GM19239 (cell line): ENCODE measurements around the gene GALNT9.
"Not testable (repeated sequence)": the region's sequence is repeated elsewhere in the genome, so short reads cannot be mapped to it uniquely, and the experiment has no call there.

Experiments
- DNase-seq: peaks from one replicate; pipeline ENCODE4 v3.0.0; 2011; ENCODE audit warnings: low spot score; ENCODE audit not compliant: insufficient read length
- FAIRE-seq: peaks from 2 replicates; lab custom pipeline; 2011; peaks lifted over from hg19 to GRCh38; lab: Jason Lieb, UNC

GALNT9 gene

DNA sequence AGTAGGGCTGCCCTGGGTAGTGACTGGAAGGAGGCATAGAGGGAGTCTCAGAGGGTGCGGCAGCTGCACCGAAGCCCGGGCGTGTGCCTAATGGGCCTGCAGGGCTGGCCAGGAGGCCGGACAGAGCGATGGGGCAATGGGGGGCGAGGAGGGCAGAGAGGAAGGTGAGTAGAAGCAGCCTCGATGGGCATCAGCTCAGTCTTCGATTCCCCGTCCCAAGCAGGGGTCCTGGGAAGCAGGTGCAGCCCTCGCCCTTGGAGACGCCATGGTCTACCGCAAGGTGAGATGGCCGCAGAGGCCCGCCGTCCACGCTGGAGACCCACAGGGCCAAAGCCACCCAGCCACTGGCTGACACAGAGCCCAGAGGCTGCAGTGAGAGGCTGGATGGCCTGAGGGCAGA is 70.8 kb downstream of the GALNT9 start:
- DNase-seq (no peak), FAIRE-seq (no peak)

DNA sequence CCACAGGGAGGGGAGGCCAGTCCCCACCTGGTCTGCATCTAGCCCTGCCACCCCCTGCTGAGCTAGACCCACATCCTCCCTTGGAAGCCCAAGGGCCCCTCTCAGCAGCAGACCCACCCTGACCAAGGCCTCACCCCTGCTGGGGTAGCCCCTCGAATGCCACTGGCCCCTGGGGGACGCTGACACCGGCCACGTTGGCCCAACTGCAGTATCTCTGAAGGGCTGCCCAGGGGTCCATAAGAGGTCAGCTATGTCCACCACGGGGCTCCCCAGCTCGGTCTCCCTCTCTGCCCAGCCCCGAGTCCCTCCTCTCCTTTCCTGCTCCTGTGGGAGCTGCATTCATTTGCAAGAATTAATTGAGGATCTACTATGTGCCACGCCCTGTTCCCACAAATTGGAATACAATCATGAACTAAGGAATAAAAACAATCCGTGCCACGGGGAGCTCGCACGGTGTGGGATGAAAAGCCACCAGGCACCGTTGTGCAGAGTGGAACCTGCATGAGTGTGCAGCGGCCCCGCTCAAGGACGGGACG is 71.4 kb downstream of the GALNT9 start:
- FAIRE-seq (no peak), DNase-seq (no peak)

DNA sequence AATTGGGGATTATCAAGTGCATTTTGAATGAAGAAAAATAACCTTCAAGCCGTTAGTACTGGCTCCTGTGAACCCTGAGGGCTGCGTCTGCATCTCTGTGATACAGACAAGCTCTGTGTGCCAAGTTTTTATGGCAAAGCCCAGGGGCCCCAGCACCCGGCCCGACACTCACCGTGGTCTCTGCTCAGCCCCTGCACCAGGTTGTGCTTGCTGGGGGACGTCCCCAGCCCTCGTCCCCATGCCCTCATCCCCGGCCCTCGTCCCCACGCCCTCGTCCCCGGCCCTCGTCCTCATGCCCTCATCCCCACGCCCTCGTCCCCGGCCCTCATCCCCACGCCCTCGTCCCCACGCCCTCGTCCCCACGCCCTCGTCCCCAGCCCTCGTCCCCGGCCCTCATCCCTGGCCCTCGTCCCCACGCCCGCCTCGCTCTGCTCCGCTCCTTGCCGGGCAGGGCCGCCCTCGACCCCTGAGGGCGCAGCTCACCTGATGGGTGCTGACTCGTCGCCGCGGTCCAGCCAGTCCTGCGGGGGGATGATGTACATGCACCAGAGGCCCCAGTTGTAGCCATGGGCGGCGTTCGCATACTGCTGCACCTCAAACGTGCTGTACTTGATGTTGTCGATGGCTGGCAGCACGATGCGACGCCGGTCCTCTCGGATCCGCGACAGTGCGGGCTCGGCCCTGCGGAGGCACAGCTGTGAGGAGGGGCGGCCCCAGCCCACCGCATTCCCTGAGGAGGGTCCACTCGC is 72.0 kb downstream of the GALNT9 start:
- no peak for FAIRE-seq
- DNase-seq = no peak

DNA sequence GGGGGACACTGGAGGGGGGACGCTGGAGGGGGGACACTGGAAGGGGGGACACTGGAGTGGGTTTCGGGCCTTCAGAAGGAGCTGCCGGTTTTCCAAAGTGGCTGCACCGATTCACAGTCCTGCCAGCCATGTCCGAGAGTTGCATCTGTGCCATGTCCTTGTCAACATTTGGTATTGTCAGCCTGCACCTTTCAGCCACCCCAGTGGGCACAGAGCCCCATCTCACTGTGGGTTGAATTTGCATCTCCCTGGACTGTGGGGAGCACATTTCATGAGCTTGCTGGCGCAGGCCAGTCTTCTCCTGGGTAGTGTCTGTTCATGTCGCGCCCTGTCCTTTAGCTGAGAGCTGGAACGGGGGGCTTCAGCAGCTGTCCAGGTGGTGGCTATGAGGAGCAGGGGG is 72.7 kb downstream of the GALNT9 start:
- FAIRE-seq (no peak), DNase-seq (no peak)

DNA sequence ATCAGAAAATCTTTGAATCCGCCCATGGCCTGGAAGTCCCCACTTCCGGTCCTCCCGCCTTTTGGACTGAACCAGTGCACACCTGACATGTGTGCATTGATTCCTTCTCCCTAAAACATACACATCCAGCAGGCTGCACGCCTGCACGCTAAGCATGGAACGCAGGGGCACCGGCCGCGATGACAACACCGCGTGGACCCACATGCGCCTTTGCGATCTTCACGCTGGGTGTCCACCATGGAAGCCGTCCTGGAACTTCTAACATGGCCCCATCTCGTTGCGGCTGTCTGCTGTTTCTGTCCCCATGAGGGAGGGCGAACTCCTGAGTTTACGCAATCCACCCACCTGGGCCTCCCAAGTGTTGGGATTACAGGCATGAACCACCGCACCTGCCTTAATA is 73.7 kb downstream of the GALNT9 start:
- no peak for FAIRE-seq

DNA sequence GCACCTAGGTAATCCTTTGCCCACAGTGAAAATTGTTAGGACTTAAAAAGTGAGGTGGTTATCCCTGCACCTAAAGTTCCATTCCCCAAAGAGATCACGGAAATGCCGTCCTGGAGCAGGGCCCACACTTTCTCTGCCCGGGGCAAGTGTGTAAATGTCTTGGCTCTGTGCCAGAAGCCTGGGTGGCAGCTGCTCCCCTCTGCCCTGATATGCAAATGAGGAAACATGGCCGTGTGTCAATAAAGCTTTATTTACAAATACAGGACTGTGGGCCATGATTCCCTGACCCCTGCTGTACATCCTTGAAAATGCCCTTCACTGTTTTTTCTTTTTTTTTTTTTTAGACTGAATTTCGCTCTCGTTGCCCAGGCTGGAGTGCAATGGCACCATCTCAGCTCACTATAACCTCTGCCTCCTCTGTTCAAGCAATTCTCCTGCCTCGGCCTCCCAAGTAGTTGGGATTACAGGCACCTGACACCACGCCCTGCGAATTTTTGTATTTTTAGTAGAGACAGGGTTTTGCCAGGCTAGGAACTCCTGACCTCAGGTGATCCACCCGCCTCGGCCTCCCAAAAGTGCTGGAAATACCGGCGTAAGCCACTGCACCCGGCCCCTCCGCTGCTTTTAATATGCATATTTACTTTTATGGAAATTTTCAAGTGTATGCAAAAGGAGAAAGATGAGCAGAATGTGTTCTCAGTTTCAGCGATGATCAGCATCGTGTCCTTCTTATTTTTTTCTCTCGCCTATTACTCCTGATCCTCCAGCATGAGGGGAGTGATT is 75.5 kb downstream of the GALNT9 start:
- DNase-seq (no peak), FAIRE-seq (no peak)

More for the DNA sequence above, 73.7 kb downstream of the GALNT9 start:
- no peak for DNase-seq

DNA sequence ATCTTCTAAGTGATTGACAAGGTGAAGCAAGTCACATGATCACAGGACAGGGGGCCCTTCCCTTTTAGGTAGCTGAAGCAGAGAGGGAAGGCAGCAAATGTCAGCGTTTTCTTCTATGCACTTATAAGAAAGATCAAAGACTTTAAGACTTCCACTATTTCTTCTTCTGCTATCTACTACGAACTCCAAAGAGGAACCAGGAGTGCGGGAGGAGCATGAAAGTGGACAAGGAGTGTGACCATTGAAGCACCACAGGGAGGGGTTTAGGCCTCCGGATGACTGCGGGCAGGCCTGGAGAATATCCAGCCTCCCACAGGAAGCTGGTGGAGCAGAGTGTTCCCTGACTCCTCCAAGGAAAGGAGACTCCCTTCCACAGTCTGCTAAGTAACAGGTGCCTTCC is 76.4 kb downstream of the GALNT9 start:
- not testable (repeated sequence) for FAIRE-seq, DNase-seq

DNA sequence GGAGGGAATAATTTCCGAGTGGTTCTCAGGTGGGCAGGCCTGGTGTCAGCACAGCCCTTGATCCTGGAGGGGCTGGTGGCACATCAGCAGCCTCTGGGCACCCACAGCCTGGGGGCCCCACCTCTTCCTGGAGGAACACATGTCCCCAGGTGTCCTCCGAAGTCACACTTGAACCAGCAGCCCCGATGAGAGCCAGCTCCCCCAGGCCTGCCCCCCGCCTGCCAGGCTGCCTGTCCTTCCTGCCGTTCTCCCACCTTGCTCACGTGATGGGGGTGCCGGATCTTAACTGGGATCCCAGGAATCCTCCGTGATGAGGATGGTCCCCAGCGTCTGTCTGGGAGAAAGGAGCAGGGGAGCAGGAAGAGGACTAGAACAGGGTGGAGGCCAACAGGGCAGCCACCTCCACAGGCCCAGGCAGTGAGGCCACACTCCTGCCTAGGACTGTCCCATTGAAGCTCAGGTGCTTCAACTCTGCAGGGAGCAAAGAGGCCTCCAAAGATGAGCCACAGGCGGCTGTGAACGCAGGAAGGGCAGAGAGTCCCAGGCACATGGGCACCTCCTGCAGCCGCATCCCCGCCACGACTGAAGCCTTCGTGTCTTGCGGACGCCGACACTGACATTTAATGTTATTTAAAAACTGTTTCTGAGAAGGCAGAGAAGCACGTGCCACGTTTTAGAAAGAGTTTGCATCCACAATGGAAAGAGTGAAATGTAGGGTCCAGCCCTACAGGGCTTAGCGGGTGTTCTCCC is 77.5 kb downstream of the GALNT9 start:
- no peak for DNase-seq
- FAIRE-seq = no peak

DNA sequence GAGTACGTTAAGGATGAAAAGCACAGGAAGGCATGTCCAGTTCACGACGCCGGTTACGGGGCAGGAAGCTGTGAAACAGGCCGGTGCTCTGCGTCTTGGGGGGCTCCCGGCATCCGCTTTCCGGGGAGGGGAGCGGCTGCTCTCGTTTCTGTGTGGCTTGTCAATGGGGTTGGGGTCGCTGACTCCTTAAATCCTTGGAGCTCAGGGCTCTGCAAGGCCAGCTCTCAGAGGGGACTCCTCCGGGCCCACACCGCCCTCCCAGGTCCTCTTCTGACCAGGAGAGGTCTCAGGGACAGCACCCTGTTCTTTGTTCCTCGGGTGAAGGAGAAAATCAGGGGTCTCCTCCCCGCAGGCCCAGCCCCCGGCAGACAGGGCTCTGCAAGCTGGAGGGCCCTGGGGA is 78.1 kb downstream of the GALNT9 start:
- no peak for DNase-seq
- no peak for FAIRE-seq

DNA sequence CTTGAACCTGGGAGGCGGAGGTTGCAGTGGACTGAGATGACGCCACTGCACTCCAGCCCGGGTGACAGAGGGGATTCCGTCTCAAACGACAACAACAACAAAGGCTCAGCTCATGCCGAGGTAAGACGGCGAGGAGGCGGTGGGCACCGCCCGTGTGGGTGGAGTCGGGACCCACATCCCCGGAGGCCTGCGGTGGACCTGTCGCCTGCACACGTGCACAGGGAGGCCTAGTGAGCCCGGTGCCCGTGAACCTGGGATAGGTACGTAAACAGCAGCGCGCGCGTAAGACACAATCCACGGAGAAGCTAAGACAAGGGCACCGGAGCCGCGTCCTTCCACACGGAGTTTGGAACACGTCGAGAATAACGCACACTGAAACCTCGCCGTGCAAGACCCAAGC is 78.7 kb downstream of the GALNT9 start:
- DNase-seq (no peak), FAIRE-seq (no peak)

DNA sequence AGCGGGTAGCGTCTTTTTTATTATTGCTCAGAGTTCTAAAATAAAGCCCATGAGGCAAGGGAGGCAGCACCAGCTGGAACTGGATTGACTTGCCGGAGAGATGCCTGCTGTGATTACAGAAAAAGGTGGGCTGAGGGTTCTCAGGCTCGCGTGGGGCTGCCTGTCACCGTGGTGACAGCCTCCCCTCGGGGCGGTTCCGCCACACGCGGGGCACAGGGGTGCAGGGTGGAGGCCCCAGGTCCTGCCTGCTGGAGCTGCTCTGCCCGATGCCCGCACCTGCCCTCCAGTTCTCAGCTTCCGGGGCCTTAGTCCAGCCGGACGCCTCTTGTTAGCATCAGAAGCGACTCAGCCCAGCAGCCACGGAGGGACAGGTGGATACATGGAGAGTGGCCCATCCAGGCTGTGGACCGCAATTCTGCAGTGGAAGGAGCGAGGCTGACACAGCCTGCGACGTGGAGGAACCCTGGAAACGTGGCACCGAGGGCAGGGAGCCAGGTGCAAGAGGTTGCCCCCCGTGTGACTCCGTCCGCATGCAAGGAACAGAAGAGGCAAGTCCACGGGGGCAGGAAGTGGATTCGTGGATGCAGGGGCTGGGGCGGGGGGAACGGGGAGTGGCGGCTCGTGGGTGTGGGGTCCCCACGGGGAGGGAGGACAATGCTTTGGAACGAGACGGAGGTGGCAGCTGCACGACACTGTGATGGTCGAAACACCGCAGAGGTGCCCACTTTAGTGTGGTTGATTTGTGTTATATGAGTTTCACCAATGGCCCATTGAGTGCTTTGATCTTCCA is 79.5 kb downstream of the GALNT9 start:
- DNase-seq (no peak), FAIRE-seq (no peak)

DNA sequence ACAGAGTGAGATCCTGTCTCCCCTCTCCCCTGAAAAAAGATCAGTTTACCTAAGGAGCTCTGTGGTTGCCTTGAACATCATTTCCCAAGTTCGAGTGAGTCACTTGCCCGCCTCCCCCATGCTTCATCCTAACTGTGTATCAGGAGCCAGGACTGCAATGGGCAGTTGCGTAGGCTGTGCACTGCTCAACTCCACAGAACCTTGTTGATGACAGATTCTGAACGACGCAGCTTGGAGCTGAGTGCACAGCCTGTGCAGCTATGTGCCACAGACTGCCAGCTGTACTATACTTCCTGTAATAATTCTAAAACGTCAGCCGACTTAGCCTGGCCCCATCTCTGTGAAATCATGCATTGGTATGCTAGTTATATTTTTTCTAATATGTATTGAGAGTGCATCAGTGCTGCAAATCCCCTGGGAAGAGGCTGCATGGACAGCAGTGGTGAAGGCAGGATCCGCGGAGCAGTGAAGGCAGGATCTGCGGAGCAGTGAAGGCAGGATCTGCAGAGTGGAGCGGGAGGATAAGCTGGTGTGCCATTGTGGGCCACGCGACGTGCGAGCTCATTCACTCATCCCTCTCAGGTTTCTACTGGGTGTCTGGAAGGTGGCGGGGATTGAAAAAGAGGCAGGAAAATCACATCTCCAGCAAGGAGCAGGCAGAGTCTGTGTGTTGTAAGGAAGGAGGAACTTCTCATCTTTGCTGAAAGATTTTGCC is 80.8 kb downstream of the GALNT9 start:
- FAIRE-seq (no peak), DNase-seq (no peak)

DNA sequence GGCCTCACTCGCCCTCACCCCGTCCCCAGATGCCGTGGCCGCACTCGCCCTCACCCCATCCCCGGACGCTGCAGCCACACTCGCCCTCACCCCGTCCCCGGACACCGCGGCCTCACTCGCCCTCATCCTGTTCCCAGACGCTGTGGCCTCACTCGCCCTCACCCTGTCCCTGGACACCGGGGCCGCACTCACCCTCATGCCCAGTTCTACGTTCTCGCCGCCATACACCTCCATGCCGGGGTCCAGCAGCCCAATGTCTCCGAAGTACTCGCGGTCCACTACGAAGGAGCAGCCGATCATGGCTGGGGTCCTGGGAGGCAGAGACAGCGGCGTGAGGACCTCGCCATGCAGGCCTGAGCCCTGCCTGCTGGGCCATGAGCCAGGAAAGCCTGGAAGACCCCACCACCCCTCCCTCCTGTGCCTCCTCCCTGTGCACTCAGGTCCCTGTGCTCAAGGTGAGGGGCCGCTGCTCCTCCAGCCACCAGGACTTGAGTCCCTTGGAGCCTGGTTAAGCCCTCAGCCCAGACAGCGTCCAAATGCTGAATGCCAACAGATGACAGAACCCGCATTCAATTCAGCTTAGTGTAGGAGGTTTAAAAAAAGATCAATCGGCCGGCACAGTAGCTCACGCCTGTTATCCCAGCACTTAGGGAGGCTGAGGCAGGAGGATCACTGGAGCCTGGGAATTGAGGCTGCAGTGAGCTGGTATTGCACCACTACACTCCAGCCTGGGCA is 81.5 kb downstream of the GALNT9 start:
- FAIRE-seq = no peak
- no peak for DNase-seq

DNA sequence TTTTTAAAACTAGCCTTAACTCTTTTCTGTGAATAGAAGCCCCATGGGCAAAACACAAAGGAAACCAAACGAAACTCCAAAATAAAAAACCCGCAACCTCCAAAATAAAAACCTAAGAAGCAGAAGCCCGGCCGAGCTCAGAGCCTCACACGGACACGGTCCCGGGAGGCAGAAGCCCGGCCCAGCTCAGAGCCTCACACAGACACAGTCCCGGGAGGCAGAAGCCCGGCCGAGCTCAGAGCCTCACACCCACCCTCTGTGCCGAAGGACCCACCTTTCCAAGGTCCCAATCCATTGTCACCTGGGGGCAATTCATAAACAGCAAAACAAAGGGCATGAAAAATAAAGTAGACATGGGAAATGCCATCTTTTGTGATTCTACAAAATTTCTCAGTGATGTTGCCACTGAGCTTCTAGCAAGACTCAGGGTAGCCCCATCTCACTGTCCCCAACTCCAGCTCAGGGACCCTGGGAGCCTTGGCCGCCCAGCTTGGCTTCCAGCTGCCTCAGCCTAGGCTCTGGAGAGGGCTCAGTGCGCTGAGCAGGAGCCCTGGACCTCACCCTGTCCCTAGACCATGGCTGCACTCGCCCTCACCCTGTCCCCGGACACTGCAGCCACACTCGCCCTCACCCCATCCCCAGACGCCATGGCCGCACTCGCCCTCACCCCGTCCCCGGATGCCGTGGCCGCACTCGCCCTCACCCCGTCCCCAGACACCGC is 82.2 kb downstream of the GALNT9 start:
- DNase-seq (no peak), FAIRE-seq (no peak)

DNA sequence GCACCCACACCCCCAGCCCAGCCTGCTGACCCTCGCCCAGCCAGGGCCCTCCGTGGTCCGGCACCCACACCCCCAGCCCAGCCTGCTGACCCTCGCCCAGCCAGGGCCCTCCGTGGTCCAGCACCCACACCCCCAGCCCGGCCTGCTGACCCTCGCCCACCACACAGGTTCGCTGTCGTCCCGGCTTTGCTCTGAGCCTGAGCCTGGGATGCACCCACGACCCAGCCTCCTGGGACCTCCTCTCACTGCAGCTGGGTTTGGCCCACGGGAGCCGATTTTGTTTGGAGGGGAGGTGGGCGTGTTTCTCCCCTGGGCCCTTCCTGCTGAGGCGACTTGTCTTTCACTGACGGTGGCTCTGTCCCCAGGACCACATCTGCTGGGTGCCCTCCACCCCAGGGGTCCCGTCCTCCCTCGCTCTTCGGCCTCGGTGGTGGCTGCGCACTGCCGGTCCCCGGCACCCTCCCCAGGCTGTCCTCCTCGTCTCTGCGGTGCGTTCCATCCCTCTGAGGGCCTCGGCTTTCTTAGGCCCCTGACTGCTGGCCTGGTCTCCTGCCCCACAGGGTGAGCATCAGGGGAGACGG is 83.8 kb downstream of the GALNT9 start:
- no peak for FAIRE-seq
- DNase-seq = no peak

DNA sequence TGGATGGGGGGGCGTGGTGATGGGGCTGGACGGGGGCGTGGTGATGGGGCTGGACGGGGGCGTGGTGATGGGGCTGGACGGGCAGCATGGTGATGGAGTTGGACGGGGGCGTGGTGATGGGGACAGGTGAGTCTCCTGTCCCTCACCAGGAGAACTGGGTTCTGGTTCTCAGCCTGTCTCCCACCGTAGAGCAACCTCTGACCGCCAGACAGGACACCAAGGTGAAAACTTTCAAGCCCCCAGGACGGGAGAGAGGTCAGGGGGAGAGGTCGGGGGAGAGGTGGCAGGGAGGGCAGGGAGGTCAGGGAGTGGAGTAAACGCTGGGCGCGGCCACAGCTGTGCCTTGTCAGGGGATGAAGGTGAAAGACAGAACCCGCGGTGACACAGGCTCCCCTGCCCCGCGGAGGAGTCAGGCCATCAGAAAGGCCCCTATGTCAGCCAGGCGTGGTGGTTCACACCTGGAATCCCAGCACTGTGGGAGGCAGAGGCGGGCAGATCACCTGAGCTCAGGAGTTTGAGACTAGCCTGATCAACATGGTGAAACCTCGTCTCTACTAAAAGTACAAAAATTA is 84.6 kb downstream of the GALNT9 start:
- DNase-seq (no peak), FAIRE-seq (no peak)

DNA sequence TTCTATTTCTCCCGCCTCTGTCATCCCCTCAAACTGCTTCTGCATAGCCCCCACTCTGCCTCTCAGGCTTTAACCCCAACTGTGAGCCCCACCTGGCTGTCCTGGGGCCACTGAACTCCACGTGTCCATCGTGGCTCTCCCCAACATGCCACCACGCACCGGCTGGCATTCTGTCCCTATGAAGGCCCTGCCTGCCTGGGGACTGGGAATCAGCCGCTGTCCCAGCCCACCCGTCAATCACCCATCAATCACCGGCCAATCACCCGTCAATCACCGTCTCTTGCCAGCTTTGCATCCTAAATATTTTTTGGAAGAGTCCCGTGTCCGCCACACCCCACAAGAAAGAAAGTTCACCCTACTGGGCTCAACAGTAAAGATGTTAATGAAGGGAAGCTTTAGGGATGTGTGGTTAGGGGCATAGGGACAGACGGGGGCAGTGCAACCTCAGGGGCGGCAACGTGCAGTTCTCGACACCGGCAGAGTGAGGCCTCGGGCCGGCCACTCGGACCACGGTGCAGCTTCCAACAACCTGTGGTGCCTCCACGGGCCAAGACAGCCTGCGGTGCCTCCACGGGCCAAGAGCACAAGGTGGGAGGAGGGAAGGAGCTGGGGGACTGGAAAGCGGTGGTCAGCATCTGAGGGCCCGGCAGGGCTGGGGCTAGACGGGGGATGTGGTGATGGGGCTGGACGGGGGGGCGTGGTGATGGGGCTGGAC is 85.6 kb downstream of the GALNT9 start:
- no peak for DNase-seq
- no peak for FAIRE-seq
